ENCODE measurements around the gene LDLRAD4.
"Not testable (repeated sequence)": the region's sequence is repeated elsewhere in the genome, so short reads cannot be mapped to it uniquely, and the experiment has no call there.

LDLRAD4 gene

GRCh38 chr18:13246591-13246990 lies 28.0 kb downstream of the LDLRAD4 start:
- no peak for DNase-seq (ENCODE audit: low read depth in 3 of 3)

- no peak for DNase-seq (ENCODE audit: low read depth in 3 of 3)
These were observed 28.9 kb downstream of the LDLRAD4 start for GRCh38 chr18:13247506-13247905.

- DNase-seq (ENCODE audit: low read depth in 3 of 3), result no peak
These were observed 34.3 kb downstream of the LDLRAD4 start for GRCh38 chr18:13252686-13253410.

GRCh38 chr18:13253786-13254688 lies 35.5 kb downstream of the LDLRAD4 start:
- no peak for DNase-seq (ENCODE audit: low read depth in 3 of 3)

GRCh38 chr18:13254971-13255927 lies 36.7 kb downstream of the LDLRAD4 start:
- DNase-seq (ENCODE audit: low read depth in 3 of 3), result no peak

GRCh38 chr18:13256444-13257305 lies 38.1 kb downstream of the LDLRAD4 start:
- no peak for DNase-seq (ENCODE audit: low read depth in 3 of 3)

GRCh38 chr18:13257361-13257980 lies 38.9 kb downstream of the LDLRAD4 start:
- no peak for DNase-seq (ENCODE audit: low read depth in 3 of 3)

GRCh38 chr18:13258921-13259320 lies 40.4 kb downstream of the LDLRAD4 start:
- no peak for DNase-seq (ENCODE audit: low read depth in 3 of 3)

GRCh38 chr18:13259701-13260100 lies 41.1 kb downstream of the LDLRAD4 start:
- no peak for DNase-seq (ENCODE audit: low read depth in 3 of 3)

- DNase-seq (ENCODE audit: low read depth in 3 of 3), result no peak
These were observed 41.8 kb downstream of the LDLRAD4 start for GRCh38 chr18:13260197-13260934.

- DNase-seq (ENCODE audit: low read depth in 3 of 3), result no peak
These were observed 42.5 kb downstream of the LDLRAD4 start for GRCh38 chr18:13260935-13261640.

GRCh38 chr18:13261661-13262357 lies 43.2 kb downstream of the LDLRAD4 start:
- no peak for DNase-seq (ENCODE audit: low read depth in 3 of 3)

GRCh38 chr18:13262358-13262680 lies 43.8 kb downstream of the LDLRAD4 start:
- not testable (repeated sequence) for DNase-seq (ENCODE audit: low read depth in 3 of 3)

- DNase-seq (ENCODE audit: low read depth in 3 of 3), result no peak
These were observed 44.5 kb downstream of the LDLRAD4 start for GRCh38 chr18:13262839-13263691.

- no peak for DNase-seq (ENCODE audit: low read depth in 3 of 3)
These were observed 45.8 kb downstream of the LDLRAD4 start for GRCh38 chr18:13264091-13265007.
